HL-60 (cell line): ENCODE data around the gene MUC6.

Experiments used
- GABPA ChIP-seq: IDR thresholded peaks from 2 replicates; pipeline ENCODE4 v1.6.1; 2012; ENCODE audit warnings: low read depth
- POLR2AphosphoS5 ChIP-seq: IDR thresholded peaks from 2 replicates; pipeline ENCODE4 v1.6.1; 2012; ENCODE audit warnings: low read depth
- SPI1 ChIP-seq: IDR thresholded peaks from 2 replicates; pipeline ENCODE4 v1.6.1; 2012; ENCODE audit warnings: low read depth, mild to moderate bottlenecking, borderline replicate concordance
- TF ChIP-seq, protein P1 (sequence below): IDR thresholded peaks from one replicate; pipeline ENCODE4 v1.5.1; 2011; ENCODE audit warnings: low read length, control low read depth, inconsistent platforms; ENCODE audit not compliant: insufficient read depth
- TF ChIP-seq, protein P2 (sequence below): IDR thresholded peaks from 2 replicates; pipeline ENCODE4 v1.6.1; 2012; ENCODE audit warnings: low read depth; ENCODE audit not compliant: insufficient replicate concordance

DNA sequence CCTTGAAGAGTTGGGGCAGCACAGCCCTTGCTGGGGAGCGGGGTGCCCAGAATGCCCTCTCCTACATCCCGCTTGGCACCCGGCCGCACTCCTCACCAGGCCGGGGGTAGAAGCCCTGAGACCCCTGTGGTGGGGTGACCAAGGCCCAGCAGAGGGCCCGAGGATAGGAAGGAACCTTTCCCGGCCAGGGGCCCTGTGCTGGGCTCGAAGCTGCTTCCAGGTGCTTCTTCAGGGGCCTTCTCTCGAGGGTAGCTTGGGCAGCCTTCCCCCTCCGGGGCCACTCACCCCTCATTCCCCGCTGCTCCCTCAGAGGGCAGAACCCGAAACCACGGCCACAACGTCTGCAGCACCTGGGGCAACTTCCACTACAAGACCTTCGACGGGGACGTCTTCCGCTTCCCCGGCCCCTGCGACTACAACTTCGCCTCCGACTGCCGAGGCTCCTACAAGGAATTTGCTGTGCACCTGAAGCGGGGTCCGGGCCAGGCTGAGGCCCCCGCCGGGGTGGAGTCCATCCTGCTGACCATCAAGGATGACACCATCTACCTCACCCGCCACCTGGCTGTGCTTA lies 38.9 kb upstream of the MUC6 start:
- TF ChIP-seq, protein P1, sequence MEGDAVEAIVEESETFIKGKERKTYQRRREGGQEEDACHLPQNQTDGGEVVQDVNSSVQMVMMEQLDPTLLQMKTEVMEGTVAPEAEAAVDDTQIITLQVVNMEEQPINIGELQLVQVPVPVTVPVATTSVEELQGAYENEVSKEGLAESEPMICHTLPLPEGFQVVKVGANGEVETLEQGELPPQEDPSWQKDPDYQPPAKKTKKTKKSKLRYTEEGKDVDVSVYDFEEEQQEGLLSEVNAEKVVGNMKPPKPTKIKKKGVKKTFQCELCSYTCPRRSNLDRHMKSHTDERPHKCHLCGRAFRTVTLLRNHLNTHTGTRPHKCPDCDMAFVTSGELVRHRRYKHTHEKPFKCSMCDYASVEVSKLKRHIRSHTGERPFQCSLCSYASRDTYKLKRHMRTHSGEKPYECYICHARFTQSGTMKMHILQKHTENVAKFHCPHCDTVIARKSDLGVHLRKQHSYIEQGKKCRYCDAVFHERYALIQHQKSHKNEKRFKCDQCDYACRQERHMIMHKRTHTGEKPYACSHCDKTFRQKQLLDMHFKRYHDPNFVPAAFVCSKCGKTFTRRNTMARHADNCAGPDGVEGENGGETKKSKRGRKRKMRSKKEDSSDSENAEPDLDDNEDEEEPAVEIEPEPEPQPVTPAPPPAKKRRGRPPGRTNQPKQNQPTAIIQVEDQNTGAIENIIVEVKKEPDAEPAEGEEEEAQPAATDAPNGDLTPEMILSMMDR, result no peak
- TF ChIP-seq POLR2AphosphoS5 (no peak), GABPA (no peak), SPI1 (no peak)
- TF ChIP-seq, protein P2, sequence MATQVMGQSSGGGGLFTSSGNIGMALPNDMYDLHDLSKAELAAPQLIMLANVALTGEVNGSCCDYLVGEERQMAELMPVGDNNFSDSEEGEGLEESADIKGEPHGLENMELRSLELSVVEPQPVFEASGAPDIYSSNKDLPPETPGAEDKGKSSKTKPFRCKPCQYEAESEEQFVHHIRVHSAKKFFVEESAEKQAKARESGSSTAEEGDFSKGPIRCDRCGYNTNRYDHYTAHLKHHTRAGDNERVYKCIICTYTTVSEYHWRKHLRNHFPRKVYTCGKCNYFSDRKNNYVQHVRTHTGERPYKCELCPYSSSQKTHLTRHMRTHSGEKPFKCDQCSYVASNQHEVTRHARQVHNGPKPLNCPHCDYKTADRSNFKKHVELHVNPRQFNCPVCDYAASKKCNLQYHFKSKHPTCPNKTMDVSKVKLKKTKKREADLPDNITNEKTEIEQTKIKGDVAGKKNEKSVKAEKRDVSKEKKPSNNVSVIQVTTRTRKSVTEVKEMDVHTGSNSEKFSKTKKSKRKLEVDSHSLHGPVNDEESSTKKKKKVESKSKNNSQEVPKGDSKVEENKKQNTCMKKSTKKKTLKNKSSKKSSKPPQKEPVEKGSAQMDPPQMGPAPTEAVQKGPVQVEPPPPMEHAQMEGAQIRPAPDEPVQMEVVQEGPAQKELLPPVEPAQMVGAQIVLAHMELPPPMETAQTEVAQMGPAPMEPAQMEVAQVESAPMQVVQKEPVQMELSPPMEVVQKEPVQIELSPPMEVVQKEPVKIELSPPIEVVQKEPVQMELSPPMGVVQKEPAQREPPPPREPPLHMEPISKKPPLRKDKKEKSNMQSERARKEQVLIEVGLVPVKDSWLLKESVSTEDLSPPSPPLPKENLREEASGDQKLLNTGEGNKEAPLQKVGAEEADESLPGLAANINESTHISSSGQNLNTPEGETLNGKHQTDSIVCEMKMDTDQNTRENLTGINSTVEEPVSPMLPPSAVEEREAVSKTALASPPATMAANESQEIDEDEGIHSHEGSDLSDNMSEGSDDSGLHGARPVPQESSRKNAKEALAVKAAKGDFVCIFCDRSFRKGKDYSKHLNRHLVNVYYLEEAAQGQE, result no peak
